ENCODE results near the gene SLC25A46. TPM values are rescaled to one million over a fixed set of nuclear protein-coding genes. Genes with fewer than 3 reads are reported as not detected.

Gene SLC25A46
- 35.4 and 49.5 TPM in 2 replicates for total RNA-seq

GRCh38 chr5:110738812-110739651 lies at the start of gene SLC25A46:
Gene SLC25A46 (plus strand): TSS chr5:110739007. CDS start chr5:110739120, 113 bp downstream.

GRCh38 chr5:110726249-110727024 lies 12.4 kb upstream of the SLC25A46 start, which contains the start of gene TMEM232:
Gene TMEM232 (minus strand): TSS chr5:110726671. CDS start chr5:110667352, 59,319 bp downstream.

Other genes starting within 250 kb of the SLC25A46 start
- 0.94 and 1.1 TPM in 2 replicates for gene TMEM232, start 12.3 kb upstream of the SLC25A46 start, total RNA-seq

All from pericardium fibroblast (primary cell).